ENCODE measurements around the gene CCND1. TPM values are rescaled to one million over a fixed set of nuclear protein-coding genes. Genes with fewer than 3 reads are reported as not detected.

The CCND1 gene
- total and polyA plus RNA-seq, 2 of the 8 experiments (the other 6 are each of a cell fraction or from before 2014, with no cell fraction given): 64.5 to 170 TPM

DNA sequence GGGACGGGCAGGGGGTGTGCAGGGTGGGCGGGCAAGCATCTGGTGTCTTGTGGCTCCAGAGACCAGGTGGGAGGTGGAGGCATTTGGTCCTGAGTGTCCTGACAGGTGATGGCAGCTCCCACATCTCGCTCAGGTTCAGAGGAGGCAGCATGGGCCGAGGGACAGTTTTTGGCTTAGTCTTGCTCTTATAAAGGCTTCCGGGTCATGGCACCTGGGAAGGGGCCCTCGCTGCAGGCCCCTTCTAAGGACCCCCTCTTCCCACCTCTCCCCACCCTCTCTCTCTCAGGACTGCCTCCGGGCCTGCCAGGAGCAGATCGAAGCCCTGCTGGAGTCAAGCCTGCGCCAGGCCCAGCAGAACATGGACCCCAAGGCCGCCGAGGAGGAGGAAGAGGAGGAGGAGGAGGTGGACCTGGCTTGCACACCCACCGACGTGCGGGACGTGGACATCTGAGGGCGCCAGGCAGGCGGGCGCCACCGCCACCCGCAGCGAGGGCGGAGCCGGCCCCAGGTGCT is 9.9 kb downstream of the CCND1 start:
- Histone ChIP-seq H3K27ac (ENCODE audit: low read depth, low read length) (no peak overlapping the region), H3K27me3 (replicated peaks in 1 of 4; ENCODE audit: control insufficient read depth in 3 of 4, extremely low read depth in 1 of 4, insufficient read depth in 3 of 4, low read length in 3 of 4) (no peaks in the 10 kb centered on the region), H3K18ac (ENCODE audit: extremely low read depth, low read length) (no peak overlapping the region), H2BK12ac (ENCODE audit: low read depth, low read length) (no peak overlapping the region), H3K4me2 (ENCODE audit: insufficient read depth in 1 of 2, low read depth in 2 of 2, low read length in 2 of 2) (no peak overlapping the region), H2AFZ (ENCODE audit: low read length) (no peak overlapping the region), H2BK15ac (ENCODE audit: low read length) (no peak overlapping the region), H3K9ac (replicated peaks in 1 of 4; ENCODE audit: extremely low read depth in 1 of 4, low read depth in 3 of 4, low read length in 3 of 4) (no peak overlapping the region), H4K20me1 (replicated peaks in 1 of 2; ENCODE audit: control insufficient read depth in 1 of 2, insufficient read depth in 2 of 2, low read length in 2 of 2) (peaks cover 14 to 20% of the 10 kb centered on the region in 2 experiments), H4K8ac (ENCODE audit: extremely low read depth, insufficient read depth, low read length) (no peak overlapping the region), H3K23me2 (ENCODE audit: low read depth, low read length) (no peaks in the 10 kb centered on the region; the same call in 1 of the 2 replicates), H3K23ac (ENCODE audit: insufficient read length) (no peak overlapping the region), H2AK5ac (ENCODE audit: low read depth, low read length) (no peak overlapping the region), H2BK120ac (replicated peaks; ENCODE audit: low read depth, low read length) (no peak overlapping the region), H3K79me2 (ENCODE audit: control insufficient read depth in 1 of 2, insufficient read depth in 2 of 2, low read length in 2 of 2) (no peaks in the 10 kb centered on the region; a peak in 1 of 4 replicates), H3K79me1 (ENCODE audit: low read depth, low read length) (peaks cover 2% of the 10 kb centered on the region), H3K9me3 (ENCODE audit: insufficient read depth in 2 of 2, low read depth in 1 of 2, low read length in 1 of 2) (no peaks in the 10 kb centered on the region), H3K36me3 (ENCODE audit: control insufficient read depth in 2 of 4, insufficient read depth in 4 of 4, low read length in 3 of 4) (peaks cover 30 to 81% (median 54%) of the 10 kb centered on the region in 4 experiments), H3K4me1 (replicated peaks in 1 of 4; ENCODE audit: control insufficient read depth in 3 of 4, insufficient read depth in 4 of 4, low read length in 3 of 4) (peaks cover 0 to 3% (median 0%) of the 10 kb centered on the region in 4 experiments; a peak in 2 of 7 replicates), H4K5ac (ENCODE audit: insufficient read length, low read depth, low read length) (no peak overlapping the region), H4K91ac (replicated peaks; ENCODE audit: insufficient read length, low read length) (no peak overlapping the region), H3K56ac (replicated peaks; ENCODE audit: insufficient read length, low read depth, low read length) (no peak overlapping the region), H3K14ac (ENCODE audit: insufficient read length) (no peak overlapping the region), H3K4ac (replicated peaks; ENCODE audit: insufficient read length, low read depth, low read length) (no peak overlapping the region), H3K4me3 (ENCODE audit: extremely low read depth in 1 of 4, insufficient read depth in 2 of 4, low read depth in 3 of 4, low read length in 4 of 4) (no peak overlapping the region), H2BK5ac (ENCODE audit: low read depth, low read length) (no peak overlapping the region), H2BK20ac (ENCODE audit: low read length) (no peak overlapping the region)
- TF ChIP-seq EP300 (IDR thresholded peaks at IDR 0.05; ENCODE audit: borderline replicate concordance in 1 of 2, low read depth in 2 of 2, low read length in 2 of 2): no peak
- DNase-seq (ENCODE audit: low read depth in 1 of 2, low spot score in 2 of 2) (no peak), FAIRE-seq (no peak)
- 95% methylated on average over 21 of the region's 23 CpGs; no CpG with 5 or more reads in 1 of the 2 experiments for WGBS, 2 experiments (ENCODE audit: extremely low coverage in 1 of 2, insufficient coverage in 1 of 2, insufficient read length in 1 of 2, insufficient replicate concordance in 2 of 2, low coverage in 1 of 2, low lambda C conversion rate in 2 of 2, missing lambda C conversion rate in 1 of 2)
- POLR2A ChIA-PET (ENCODE audit: partially characterized antibody): interaction anchor here (1.4 kb wide), 1 partner anchor 12 kb away, joined by 3 read pairs; no protein-coding TSS in a partner anchor
- CTCF ChIA-PET (ENCODE audit: partially characterized antibody): interaction anchor here (0.6 kb wide), 1 partner anchor 205 kb away, joined by 4 read pairs; no protein-coding TSS in a partner anchor

Data from H1 (cell line).